ENCODE measurements around the gene TRIP10.
"Not testable (repeated sequence)": the region's sequence is repeated elsewhere in the genome, so short reads cannot be mapped to it uniquely, and the experiment has no call there.

The TRIP10 gene

DNA sequence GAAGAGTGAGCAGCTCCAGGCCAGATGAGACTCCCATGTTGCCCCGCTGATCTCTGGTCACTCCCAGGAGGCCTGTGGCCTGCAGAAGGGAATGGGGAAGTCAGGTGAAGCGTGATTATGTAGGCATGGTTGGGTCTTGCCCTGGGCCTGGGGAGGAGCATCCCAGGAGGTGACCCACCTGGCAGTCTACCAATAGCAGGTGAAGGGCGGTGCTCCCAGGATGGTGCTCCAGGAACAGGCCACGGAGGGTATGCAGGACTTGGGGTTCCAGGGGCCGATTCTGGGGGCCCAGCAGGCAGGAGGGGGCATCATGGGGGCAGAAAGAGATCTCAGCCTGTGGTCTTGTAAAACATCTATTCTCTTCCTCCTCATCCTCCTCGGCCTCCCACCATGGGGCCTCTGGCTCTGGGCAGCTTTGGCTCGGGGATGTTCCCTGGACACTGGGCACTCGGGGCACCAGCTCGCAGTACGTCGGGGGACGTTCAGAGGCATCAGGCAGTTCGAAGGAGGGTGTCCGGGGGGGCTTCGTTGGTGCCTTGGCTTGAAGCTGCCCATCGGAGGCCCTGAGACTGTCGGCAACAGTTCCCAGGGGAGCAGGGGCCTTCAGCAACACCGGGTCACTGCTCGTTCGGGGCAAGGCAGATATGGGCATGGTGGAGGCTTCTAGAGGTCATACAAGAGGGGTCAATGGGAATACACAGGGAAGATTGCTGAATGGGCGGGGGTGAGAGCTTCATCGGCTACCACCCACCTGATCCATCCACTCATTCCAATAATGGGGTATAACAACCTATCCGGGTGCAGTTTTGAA is 15.4 kb downstream of the TRIP10 start:
- no peaks in the 10 kb centered on the region for H3K36me3 ChIP-seq (ENCODE audit: insufficient read depth, low read length)
- H4K20me1 ChIP-seq (ENCODE audit: insufficient read depth, low read length, poor library complexity, severe bottlenecking) = no peaks in the 10 kb centered on the region
- H2AFZ ChIP-seq (ENCODE audit: low read length) = no peak overlapping the region
- no peaks in the 10 kb centered on the region for H3K9me3 ChIP-seq (ENCODE audit: insufficient read depth, low read depth, low read length)
- H3K79me2 ChIP-seq (ENCODE audit: insufficient read depth, low read length) = no peaks in the 10 kb centered on the region
- H3K9me2 ChIP-seq (replicated peaks; ENCODE audit: low read depth, low read length) = no peaks in the 10 kb centered on the region
- H3K4me3 ChIP-seq (ENCODE audit: low read length, poor library complexity, severe bottlenecking) = no peak overlapping the region
- no peaks in the 10 kb centered on the region for H3K4me1 ChIP-seq (ENCODE audit: insufficient read depth, low read length, poor library complexity, severe bottlenecking)
- no peak overlapping the region for H3K4me2 ChIP-seq (ENCODE audit: low read depth, low read length, poor library complexity, severe bottlenecking)
- no peaks in the 10 kb centered on the region for H3K27me3 ChIP-seq (ENCODE audit: insufficient read depth, low read length, poor library complexity, severe bottlenecking)
- TF ChIP-seq EZH2phosphoT487 (IDR thresholded peaks at IDR 0.05; ENCODE audit: borderline replicate concordance) = no peak
- TF ChIP-seq CTCF (conservative IDR thresholded peaks at IDR 0.05; ENCODE audit: low read length) = no peak
- no peak overlapping the region for H3K9ac ChIP-seq (ENCODE audit: low read depth, low read length, poor library complexity, severe bottlenecking)
- H3F3A ChIP-seq (ENCODE audit: low read depth) = no peaks in the 10 kb centered on the region

- no peak overlapping the region for H3K4me3 ChIP-seq (ENCODE audit: low read length, poor library complexity, severe bottlenecking)
- no peaks in the 10 kb centered on the region for H3K9me2 ChIP-seq (replicated peaks; ENCODE audit: low read depth, low read length)
- H3K4me2 ChIP-seq (ENCODE audit: low read depth, low read length, poor library complexity, severe bottlenecking) = no peak overlapping the region
- TF ChIP-seq CTCF (conservative IDR thresholded peaks at IDR 0.05; ENCODE audit: low read length) (no peak), EZH2phosphoT487 (IDR thresholded peaks at IDR 0.05; ENCODE audit: borderline replicate concordance) (no peak)
- no peaks in the 10 kb centered on the region for H3F3A ChIP-seq (ENCODE audit: low read depth)
- H4K20me1 ChIP-seq (ENCODE audit: insufficient read depth, low read length, poor library complexity, severe bottlenecking) = no peaks in the 10 kb centered on the region
- no peaks in the 10 kb centered on the region for H3K36me3 ChIP-seq (ENCODE audit: insufficient read depth, low read length)
- no peaks in the 10 kb centered on the region for H3K27me3 ChIP-seq (ENCODE audit: insufficient read depth, low read length, poor library complexity, severe bottlenecking)
- no peaks in the 10 kb centered on the region for H3K9me3 ChIP-seq (ENCODE audit: insufficient read depth, low read depth, low read length)
- no peaks in the 10 kb centered on the region for H3K79me2 ChIP-seq (ENCODE audit: insufficient read depth, low read length)
- H3K4me1 ChIP-seq (ENCODE audit: insufficient read depth, low read length, poor library complexity, severe bottlenecking) = no peaks in the 10 kb centered on the region
- no peak overlapping the region for H3K9ac ChIP-seq (ENCODE audit: low read depth, low read length, poor library complexity, severe bottlenecking)
- H2AFZ ChIP-seq (ENCODE audit: low read length) = no peak overlapping the region
These were observed 21.1 kb downstream of the TRIP10 start for GRCh38 chr19:6760606-6761005.

DNA sequence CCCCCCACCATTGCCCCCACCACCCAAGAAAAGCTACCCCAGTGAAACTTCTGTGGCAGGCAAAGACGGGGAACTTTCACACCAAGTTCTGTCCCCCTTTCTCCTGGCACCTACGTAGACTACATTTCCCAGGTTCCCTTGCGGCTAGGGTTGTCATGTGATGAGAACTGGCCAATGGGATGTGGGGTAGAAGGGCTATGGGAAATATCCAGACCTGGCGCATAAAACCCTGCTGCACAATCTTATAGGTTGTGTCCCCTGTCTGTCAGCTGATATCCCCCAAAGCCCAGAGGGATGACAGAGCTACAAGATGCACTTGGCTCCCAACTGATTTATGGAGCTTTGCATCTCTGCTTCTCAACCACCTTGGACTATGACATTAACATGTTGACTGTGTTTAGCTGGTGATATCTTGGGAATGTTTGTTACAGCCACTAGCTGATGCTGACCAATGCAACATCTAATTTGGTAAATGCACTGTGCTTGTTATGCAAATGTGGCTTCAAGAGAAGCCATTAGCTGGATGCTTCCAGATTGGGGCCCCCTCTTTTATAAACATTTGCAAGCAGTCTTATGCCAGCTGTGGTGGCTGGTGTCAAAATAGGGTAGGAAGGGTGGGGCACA is 21.7 kb downstream of the TRIP10 start:
- Histone ChIP-seq H3F3A (ENCODE audit: low read depth) (no peaks in the 10 kb centered on the region), H3K4me3 (ENCODE audit: low read length, poor library complexity, severe bottlenecking) (no peak overlapping the region), H3K36me3 (ENCODE audit: insufficient read depth, low read length) (no peaks in the 10 kb centered on the region), H4K20me1 (ENCODE audit: insufficient read depth, low read length, poor library complexity, severe bottlenecking) (no peaks in the 10 kb centered on the region), H3K9me3 (ENCODE audit: insufficient read depth, low read depth, low read length) (no peaks in the 10 kb centered on the region), H2AFZ (ENCODE audit: low read length) (no peak overlapping the region), H3K27me3 (ENCODE audit: insufficient read depth, low read length, poor library complexity, severe bottlenecking) (no peaks in the 10 kb centered on the region), H3K4me1 (ENCODE audit: insufficient read depth, low read length, poor library complexity, severe bottlenecking) (no peaks in the 10 kb centered on the region), H3K4me2 (ENCODE audit: low read depth, low read length, poor library complexity, severe bottlenecking) (no peak overlapping the region), H3K79me2 (ENCODE audit: insufficient read depth, low read length) (no peaks in the 10 kb centered on the region), H3K9me2 (replicated peaks; ENCODE audit: low read depth, low read length) (no peaks in the 10 kb centered on the region), H3K9ac (ENCODE audit: low read depth, low read length, poor library complexity, severe bottlenecking) (no peak overlapping the region)
- no peak for TF ChIP-seq CTCF (conservative IDR thresholded peaks at IDR 0.05; ENCODE audit: low read length)
- TF ChIP-seq EZH2phosphoT487 (IDR thresholded peaks at IDR 0.05; ENCODE audit: borderline replicate concordance) = no peak

DNA sequence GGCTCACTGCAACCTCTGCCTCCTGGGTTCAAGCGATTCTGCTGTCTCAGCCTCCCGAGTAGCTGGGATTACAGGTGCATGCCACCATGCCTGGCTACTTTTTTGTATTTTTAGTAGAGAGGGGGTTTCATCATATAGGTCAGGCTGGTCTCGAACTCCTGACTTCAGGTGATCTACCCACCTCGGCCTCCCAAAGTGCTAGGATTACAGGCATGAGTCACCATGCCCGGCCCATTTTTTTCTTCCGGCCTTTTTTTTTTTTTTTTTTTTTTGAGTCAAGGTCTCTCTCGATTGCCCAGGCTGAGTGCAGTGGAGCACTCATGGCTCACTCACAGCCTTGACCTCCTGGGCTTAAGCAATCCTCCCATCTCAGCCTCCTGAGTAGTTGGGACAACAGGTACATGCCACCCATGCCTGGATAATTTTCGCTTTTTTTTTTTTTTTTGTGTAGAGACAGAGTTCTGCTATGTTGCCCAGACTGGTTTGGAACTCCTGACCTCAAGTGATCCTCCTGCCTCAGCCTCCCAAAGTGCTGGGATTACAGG is 22.8 kb downstream of the TRIP10 start:
- H3K4me1 ChIP-seq (ENCODE audit: insufficient read depth, low read length, poor library complexity, severe bottlenecking); H2AFZ ChIP-seq (ENCODE audit: low read length); H3K9me2 ChIP-seq (replicated peaks; ENCODE audit: low read depth, low read length); H3K36me3 ChIP-seq (ENCODE audit: insufficient read depth, low read length); H3K27me3 ChIP-seq (ENCODE audit: insufficient read depth, low read length, poor library complexity, severe bottlenecking); H3K4me2 ChIP-seq (ENCODE audit: low read depth, low read length, poor library complexity, severe bottlenecking); H3K4me3 ChIP-seq (ENCODE audit: low read length, poor library complexity, severe bottlenecking); H3K9me3 ChIP-seq (ENCODE audit: insufficient read depth, low read depth, low read length); H3K79me2 ChIP-seq (ENCODE audit: insufficient read depth, low read length); H4K20me1 ChIP-seq (ENCODE audit: insufficient read depth, low read length, poor library complexity, severe bottlenecking); H3K9ac ChIP-seq (ENCODE audit: low read depth, low read length, poor library complexity, severe bottlenecking); H3F3A ChIP-seq (ENCODE audit: low read depth): not testable (repeated sequence)
